Activated effector memory CD4-positive, alpha-beta T cell treated with Interleukin-2 at 50 U/mL for 16 hours (primary cell): ENCODE measurements around the gene SH3D19.
"Not testable (repeated sequence)": the region's sequence is repeated elsewhere in the genome, so short reads cannot be mapped to it uniquely, and the experiment has no call there.

ENCODE experiments used
- DNase-seq: peaks from one replicate; pipeline ENCODE4 v3.0.0-alpha.2; 2020

The SH3D19 gene

DNA sequence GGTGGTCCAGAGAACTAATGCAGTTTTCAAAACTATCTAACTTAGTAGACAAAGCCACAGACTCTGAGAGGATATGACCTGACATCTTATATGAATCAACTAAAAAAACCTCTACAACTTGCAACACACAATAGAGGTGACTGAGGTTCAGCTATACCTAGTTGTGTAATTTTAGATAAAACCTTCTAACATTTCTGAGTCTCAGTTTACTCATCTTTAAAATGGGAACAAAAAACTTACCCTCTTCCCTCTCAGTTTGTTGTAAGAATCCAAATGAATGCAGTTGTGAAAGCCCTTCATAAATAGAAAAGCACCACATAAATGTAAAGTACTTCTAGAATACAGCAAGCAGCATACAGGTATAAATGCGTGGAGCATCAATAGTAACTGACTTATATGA, 5.9 kb downstream of the SH3D19 start:
- no peak for DNase-seq

DNA sequence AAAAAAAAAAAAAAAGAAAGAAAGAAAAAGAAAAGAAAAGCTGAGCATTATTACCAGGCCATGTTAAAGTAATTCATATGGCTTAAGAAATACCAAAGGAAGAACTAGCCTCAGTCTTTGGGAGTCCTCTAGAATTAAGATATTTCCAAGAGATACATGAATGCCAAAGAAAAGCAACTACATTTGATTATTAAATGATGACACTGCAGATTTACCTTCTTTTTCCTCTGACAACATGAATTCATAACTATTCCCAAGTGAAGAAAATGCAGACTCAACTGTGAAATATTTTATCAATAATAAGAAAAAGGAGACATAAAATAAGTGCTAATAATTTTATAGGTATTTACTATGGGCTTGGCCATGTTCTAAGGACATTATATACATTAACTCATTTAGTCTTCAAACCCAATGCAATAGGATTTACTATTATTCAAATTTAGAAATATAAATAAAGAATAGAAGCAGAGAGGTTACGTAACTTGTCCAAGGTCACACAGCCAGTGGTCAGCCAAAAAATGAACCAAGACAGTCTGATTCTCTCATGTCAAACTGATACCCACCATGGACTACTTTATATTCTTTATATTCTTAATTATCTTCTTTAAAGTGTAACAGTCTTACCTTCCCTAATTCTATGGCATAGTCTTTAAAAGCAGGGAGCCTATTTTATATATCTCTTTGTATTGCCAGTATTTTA, 6.9 kb downstream of the SH3D19 start:
- no peak for DNase-seq

DNA sequence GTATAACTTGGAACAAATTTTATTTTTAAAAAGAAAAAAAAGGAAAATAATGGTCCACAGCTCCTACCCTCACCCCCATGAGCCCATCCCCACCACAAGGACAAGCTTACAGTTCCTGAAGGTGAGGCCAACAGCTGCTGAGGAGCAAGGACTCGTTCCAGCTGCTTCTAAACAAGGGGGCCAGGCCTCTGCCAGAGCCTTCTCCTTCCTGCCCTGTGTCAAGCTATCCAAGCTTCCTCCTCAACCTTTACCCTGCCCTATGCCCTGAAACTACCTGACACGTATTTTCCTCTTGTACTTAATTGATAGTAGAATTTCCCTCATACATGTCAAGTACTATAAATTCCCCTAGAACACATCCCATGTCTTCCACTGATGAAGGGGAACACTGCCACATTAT, 8.8 kb downstream of the SH3D19 start:
- DNase-seq = no peak

DNA sequence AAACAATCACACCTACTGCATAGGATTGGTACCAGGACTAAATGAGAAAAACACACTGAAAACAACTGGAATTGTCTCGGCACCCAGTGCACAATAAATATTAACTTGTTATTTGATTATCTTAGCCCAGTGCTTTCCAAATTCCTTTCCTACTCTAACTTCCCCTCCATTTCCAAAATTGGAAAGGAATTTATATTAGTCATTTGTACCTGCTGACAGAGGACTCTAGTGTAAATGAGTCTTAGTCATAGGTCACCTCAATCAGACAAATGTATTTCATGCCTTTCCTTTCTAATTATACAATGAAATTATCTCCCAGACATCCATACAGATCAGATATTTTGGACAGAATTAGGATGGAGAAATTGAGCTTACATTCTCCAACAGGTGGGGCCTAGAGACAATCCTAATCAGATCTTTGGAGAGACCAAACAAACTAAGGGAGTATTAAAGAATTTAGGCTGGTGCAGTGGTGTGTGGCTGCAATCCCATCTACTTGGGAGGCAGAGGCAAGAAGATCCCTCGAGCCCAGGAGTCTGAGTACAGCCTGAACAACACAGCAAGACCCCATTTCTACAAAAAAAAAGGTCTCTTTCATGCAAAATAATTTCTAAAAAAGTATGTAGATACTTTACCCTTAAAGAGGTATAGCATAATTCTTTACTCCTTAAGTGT, 10.1 kb downstream of the SH3D19 start:
- no peak for DNase-seq

DNA sequence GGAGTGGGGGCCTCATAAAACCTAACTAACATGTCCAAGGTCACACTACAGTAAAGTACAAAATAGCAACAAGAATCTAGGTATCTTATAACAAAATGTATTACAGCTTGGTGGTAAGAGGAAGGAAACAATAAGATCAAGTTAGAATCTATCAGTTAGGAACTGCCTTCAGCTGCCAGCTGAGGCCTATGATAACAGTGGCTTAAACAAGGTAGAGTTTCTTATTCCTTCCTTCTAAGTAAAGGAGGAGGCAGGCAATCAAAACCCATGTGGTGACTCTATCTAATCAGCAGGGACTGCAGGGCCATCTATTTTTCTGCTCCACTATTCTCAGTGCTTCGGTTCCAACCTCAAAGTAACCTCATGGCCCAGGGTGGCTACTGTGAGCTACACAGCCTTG, 10.9 kb downstream of the SH3D19 start:
- DNase-seq = no peak

DNA sequence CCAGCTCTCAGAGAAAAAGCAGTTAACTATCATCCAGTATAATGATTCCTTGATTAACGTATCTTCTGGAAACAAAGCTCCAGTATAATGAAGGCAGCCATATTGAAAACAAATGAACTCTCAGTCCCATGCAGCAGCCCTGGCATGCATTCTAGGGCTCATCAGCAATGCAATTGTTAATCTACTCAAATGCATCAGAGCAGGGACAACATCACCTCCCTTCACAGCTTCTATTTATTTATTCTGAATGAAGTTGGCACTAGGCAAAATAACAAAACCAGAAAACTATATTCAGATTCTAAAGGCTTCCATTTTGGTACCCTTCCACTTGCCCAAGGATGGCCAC, 11.4 kb downstream of the SH3D19 start:
- DNase-seq = no peak

DNA sequence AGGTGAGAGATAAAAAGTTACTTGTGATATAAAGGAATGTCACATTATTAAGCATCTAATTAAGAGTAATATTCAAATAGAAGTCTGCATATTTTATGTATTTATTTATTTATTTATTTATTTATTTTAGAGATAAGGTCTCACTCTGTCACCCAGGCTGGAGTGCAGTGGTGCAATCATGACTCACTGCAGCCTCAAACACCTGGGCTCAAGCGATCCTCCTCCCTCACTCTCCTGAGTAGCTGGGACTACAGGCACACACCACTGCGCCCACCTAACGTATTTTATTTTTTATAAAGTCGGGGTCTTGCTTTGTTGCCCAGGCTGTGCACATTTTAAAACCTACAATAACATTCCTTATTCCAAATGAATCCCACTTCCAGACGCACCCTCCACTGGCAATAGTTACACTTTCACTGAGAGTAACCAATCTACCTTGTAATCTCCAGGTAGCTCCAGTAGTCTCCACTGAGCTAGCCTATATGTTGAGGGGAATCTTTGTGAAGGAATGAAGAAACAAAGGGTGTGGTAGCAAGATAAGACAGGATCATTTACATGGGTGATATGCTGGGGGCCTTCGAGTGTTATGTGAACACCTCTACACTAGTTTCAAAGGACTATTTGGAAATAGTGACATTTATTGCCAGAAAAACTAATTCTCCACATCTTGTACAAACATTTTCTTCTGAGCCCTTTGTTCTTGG, 11.9 kb downstream of the SH3D19 start:
- DNase-seq = no peak

DNA sequence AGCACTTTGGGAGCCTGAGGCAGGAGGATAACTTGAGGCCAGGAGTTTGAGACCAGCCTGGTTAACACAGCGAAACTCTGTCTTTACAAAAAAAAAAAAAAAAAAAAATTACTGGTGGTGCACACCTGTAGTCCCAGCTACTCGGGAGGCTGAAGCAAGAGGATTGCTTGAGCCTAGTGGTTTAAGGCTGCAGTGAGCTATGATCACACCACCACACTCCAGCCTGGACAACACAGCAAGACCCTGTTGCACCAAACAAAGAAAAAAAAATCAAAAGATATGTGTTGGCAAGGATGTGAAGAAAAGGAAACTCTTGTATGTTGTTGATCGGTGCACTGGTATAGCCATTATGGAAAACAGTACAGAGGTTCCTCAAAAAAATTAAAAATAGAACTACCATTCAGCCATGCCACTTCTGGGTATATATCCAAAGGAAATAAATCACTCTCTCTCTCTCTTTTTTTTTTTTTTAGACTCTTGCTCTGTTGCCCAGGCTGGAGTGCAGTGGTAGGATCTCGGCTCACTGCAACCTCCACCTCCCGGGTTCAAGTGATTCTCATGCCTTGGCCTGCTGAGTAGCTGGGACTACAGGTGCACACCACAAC, 15.2 kb downstream of the SH3D19 start:
- DNase-seq = no peak

DNA sequence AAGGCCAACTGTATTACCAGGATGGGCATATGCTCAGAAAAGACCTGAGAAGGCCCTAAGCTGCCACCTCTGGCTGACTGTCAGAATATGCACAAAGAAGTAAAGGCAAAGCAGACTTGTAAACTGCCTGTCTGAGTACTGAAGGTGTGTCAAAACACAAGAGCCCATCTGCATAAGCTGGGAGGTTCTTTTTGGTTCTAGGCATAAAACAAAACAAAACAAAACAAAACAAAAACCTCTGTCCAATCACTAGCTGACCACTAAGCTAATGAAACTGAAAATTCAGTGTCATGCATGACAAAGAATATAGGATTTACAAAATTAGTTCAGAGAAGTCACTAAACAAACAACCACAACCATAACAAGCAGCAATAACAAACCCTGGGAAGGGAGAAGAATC, 20.6 kb downstream of the SH3D19 start:
- DNase-seq = no peak

DNA sequence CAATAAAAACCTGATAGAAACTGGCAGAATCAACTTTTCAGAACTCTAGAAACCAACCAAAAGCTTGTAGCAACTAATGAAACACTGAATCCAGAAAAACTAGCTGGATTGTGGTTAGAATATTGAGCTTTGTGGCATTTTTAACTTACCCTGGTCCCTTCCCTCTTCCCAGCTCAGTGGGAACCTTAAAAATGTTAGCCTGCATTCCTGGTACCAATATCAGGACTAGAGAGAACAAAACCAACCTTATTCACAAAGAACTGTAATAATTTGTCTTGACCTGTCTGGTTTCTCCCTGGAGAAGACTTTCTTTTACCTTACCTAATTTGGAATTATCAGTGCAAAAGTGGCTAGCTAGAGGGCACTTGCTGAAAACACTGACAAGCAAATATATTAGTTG, 21.2 kb downstream of the SH3D19 start:
- DNase-seq = no peak

DNA sequence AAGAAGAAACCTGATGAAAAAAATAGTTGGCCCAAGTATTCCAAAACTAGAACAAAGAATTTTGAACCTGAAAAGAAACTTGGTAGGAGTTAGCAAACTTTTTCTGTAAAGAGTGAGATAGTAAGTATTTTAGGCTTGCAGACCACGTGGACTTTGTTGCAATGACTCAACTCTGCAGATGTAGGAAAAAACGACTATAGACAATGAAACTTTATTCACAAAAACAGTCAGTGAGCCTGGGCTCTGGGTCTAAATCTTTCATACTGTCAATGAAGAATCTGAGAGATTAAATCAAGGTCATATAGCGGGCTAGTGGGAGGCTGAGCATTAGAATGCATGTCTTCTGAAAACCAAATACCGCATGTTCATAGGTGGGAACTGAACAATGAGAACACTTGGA, 23.0 kb downstream of the SH3D19 start:
- no peak for DNase-seq

DNA sequence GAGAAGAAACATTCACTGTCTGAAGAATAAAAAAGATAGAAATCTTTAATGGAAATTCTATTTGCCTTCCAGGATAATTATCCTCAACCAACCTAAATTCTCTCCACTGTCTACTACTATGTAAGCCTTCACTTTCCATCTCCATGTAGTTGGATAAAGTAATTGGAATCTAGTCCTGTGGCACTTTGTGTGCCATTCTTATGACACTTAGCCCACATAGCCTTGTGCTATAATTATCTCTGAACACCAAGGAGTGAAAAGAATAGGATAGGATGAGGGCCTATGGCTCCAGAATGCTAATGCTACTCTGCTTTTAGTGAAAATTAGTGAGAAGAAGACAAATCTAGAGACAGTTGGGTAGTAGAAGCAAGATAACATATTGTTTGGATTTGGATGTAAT, 28.2 kb downstream of the SH3D19 start:
- DNase-seq = no peak

DNA sequence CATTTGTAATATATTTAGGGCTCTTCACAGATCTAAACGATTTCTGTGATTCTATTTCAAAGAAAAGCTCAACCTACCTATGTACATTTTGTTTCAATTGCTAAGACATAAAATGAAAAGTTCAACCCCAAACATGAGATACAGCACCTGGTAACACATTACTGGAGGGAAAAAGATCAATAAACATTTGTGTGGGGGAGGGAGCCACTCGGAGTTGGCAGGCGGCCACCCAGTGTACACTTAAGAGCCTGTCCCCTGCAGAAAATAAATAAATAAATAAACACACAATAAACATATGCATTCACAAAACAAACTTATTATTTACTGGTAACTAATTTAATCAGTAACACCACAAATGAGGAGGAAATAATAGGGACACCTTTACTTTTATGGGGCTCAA, 29.2 kb downstream of the SH3D19 start:
- DNase-seq = no peak

DNA sequence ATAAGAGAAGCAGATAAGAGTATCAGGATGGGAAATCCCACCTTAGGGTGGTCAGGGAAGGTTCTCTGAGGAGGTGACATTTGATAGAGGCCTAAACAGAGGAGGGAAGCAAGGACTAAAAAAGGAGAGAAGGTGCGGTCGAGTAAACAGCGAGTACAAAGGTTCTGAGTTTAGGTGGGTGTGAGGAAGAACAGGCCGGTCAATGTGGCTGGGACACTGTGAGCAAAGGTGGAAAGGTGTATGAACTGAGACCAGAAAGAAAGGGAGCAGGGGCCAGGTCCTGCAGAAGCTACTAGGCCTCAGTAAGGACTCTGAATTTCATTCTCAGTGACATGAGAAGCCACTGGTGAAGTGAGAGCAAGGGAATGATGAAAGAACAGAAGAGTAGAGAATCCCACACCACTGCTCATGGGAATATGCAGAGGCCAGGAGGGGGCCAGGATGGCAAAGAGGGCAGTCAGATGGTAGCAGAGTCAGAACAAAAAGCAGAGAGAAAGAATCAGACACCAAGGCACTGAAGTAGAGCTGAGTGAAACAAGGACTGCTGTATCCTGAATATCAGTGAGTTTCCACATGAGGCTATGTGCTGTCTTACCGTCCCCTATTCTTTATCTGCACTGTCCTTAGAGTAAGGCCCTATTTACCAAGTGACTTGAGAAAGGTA, 30.4 kb downstream of the SH3D19 start:
- DNase-seq = no peak

DNA sequence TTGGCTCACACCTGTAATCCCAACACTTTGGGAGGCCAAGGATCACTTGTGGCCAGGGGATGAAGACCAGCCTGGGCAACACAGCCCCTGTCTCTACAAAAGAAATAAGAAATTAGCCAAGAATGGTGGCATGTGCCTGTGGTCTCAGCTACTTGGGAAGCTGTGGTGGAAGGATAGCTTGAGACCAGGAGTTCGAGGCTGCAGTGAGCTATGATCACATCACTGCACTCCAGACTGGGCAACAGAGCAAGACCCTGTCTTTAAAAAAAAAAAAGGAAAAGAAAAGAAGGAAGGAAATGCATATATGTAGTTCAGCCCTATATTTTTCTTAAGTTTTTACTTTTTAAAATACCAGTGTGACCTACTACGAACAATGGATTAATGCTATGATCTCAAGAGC, 33.4 kb downstream of the SH3D19 start:
- no peak for DNase-seq

DNA sequence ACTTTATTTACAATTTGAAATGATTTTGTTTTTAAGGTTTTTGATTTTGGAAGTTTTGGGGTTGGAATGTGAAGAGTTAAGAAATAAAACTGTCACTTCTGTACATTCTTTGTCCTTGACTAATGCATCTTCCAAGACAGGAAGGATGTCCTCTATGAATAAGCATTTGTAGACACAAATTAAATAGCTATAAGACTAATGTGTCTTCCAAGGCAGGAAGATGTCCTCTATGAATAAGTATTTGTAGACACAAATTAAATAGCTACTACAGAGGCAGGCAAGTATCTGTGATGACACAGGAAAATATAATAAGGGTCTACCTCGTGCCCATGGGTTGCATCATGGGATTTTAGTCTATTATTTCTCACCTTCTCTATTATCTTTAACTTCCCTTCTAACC, 33.9 kb downstream of the SH3D19 start:
- no peak for DNase-seq

DNA sequence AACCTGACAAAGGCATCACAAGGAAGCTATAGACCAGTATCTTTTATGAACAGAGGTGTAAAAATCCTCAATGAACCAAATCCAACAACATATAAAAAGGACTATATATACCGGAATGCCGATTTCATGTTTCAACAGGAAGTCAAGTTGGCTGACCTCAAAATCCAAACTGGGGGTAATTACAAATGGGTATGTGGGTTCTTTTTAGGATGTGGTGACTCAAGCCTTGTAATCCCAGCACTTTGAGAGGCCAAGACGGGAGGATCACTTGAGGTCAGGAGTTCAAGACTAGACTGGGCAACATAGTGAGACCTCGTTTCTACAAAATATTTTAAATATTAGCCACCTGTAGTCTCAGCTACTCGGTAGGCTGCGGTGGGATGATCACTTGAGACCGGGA, 38.0 kb downstream of the SH3D19 start:
- no peak for DNase-seq

DNA sequence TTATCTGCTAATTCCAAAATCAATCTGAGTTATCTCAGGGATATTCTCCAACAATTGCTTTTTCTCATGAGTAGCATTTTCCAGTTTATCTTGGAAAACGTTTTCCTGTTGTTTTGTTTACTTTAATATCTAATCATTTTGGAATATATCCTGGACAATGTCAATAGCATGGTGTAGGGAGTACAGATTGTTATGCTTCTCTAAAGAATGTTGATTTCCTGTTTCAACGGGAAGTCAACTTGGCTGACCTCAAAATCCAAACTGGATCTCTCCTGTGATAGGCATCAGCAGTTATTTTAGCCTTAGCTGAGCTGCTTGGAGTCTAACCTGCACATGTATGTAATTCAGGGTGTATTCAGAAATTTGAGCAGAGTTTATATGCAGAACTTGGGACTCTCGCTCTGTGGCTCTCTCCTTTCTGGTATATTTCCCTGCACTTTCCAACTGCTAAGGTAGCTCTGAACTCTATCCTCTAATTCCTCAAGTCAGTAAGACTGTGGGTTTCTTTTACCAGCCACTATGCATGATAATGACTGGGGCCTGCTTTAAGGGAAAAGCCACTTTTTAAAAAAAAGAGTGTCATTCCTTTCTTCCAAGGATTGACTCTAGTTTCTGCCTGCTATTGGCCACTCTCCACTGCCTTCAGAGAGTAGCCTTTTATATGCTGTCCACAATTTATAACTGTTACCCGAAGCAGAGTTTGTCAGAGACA, 40.7 kb downstream of the SH3D19 start:
- DNase-seq = no peak

DNA sequence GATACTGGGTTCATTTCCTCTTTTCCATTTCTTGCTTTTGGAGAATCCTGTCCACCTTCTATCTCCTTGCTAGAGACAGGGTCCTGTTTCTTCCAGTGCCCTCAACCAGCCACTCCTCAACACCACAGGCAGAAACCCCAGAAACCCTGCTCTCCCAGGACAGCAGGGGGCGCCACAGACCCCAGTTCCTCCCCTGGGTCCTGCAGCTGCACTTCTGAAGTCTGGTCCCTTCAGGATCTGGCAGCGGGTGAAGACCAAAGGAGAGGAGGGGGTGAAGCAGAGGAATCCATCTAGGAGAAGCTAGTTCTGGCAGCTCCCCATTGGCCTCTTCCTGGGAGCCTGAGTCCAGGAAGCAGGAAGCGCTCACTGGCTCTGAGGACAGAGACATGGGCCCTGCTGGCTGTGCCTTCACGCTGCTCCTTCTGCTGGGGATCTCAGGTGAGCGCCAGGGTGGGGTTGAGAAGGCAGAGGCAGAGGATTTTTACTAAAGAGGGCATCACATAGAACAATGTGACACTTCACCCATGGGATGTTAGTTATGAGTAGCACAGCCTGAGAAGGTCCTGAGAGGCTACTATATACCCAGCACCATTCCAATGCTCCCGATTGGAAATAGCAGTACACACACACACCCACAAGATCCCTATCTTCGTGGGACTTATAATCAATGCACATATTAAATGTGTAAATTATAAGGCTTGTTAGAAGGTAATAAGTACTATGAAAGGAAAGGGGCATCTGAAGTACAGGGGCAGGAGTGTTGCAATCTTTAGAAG, 48.4 kb downstream of the SH3D19 start, which contains the start of gene PRSS48:
Gene PRSS48 (plus strand): TSS at position 375 of the 776 bp plus-strand sequence. CDS start 12 bp downstream, at position 387.
- no peak for DNase-seq

DNA sequence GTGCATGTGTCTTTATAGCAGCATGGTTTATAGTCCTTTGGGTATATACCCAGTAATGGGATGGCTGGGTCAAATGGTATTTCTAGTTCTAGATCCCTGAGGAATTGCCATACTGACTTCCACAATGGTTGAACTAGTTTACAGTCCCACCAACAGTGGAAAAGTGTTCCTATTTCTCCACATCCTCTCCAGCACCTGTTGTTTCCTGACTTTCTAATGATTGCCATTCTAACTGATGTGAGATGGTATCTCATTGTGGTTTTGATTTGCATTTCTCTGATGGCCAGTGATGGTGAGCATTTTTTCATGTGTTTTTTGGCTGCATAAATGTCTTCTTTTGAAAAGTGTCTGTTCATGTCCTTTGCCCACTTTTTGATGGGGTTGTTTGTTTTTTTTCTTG, 56.5 kb downstream of the SH3D19 start:
- DNase-seq = not testable (repeated sequence)

DNA sequence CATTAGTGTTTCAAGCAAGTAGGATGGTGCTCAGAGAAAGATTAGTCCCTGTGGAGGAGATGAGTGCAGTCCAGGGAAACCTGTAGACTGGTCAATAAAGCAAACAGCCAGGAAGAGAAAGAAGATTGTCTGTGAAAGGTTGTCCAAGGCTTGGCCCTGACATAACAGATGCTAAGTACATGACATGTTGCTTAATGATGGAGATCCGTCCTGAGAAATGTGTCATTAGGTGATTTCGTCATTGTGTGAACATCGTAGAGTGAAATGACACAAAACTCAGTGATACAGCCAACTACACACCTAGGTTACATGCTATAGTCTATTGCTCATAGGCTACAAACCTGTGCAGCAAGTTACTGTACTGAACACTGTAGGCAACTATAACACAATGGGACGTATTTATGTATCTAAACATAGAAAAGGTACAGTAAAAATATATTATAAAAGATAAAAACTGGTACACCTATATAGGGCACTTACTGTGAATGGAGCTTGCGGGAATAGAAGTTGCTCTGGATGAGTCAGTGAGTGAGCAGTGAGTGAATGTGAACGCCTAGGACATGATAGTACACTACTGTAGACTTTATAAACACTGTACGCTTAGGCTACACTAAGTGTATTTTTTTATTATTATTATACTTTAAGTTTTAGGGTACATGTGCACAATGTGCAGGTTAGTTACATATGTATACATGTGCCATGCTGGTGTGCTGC, 57.4 kb downstream of the SH3D19 start:
- DNase-seq = no peak
